ENCODE data around the gene IFRD1. TPM values are rescaled to one million over a fixed set of nuclear protein-coding genes. Genes with fewer than 3 reads are reported as not detected.
"Not testable (repeated sequence)": the region's sequence is repeated elsewhere in the genome, so short reads cannot be mapped to it uniquely, and the experiment has no call there.

The IFRD1 gene
- total RNA-seq, 2 experiments from 2014 or later, result 45.3 to 46.4 TPM

- H3K27ac Mint-ChIP-seq, result peak overlapping the region; percentile 99
- CTCF ChIA-PET, result interaction anchor here (1.1 to 2.3 kb wide), 3 partner anchors 11 to 45 kb away, joined by 3 to 5 read pairs (median 3); no protein-coding TSS in a partner anchor
- peak overlapping the region; percentile 95 for H3K4me3 Mint-ChIP-seq
- DNase-seq (peak; percentile 95), ATAC-seq (peak; percentile 77)
- H3K9me3 Mint-ChIP-seq (ENCODE audit: low read depth), result no peaks in the 10 kb centered on the region
- H3K4me1 Mint-ChIP-seq, result peaks cover 37% of the 10 kb centered on the region
- H3K36me3 Mint-ChIP-seq, result peaks cover 8% of the 10 kb centered on the region
- H3K27me3 Mint-ChIP-seq, result no peaks in the 10 kb centered on the region
Measured at GRCh38 chr7:112450807-112451761, 824 bp downstream of the IFRD1 start.

GRCh38 chr7:112452102-112452888, 2.0 kb downstream of the IFRD1 start:
- Mint-ChIP-seq H3K36me3 (peaks cover 8% of the 10 kb centered on the region), H3K27me3 (no peaks in the 10 kb centered on the region), H3K9me3 (ENCODE audit: low read depth) (no peaks in the 10 kb centered on the region), H3K4me3 (peak overlapping the region; percentile 95), H3K4me1 (peaks cover 37% of the 10 kb centered on the region), H3K27ac (peak overlapping the region; percentile 40)
- ATAC-seq (no peak), DNase-seq (no peak)
- CTCF ChIA-PET, result interaction anchor here (0.8 kb wide), 2 partner anchors 13 to 18 kb away, joined by 3 read pairs; no protein-coding TSS in a partner anchor

DNA sequence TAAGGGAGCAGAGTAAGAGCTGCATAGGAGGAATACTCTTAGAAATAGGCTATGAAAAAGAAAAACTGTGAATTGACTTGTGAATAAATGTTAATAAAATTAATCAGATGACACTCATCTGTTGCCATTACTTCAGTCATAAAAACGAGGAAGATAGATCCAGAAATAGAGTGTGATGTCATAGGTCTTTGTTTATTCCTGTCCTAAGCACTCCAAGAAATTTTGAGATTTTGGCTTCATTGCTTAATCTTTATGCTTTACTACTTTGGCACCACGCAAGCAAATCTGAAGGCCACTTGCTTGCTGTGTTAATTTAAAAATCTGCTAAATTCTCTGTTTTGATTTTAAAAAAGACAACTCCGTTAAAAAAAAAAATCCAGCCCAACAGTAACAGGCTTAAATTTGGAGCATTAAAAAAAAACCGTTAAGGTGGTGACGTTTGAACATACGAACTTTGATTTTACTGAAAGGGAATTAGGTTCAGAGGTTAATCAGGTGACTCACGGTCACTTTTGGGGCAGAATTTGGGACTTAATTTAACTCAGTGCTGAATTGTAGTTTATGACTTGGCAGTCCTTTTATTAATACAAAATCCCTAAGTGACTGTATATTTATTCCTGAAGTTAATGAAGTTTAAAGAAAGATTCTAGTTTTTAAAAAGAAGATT, 3.4 kb downstream of the IFRD1 start:
- Mint-ChIP-seq H3K27me3 (no peaks in the 10 kb centered on the region), H3K36me3 (peaks cover 14% of the 10 kb centered on the region), H3K9me3 (ENCODE audit: low read depth) (no peaks in the 10 kb centered on the region), H3K4me3 (no peak overlapping the region), H3K27ac (no peak overlapping the region), H3K4me1 (peaks cover 36% of the 10 kb centered on the region)
- DNase-seq, result no peak
- no peak for ATAC-seq
- CTCF ChIA-PET, result no interaction called here

GRCh38 chr7:112454191-112454590, 3.9 kb downstream of the IFRD1 start:
- CTCF ChIA-PET; H3K27me3 Mint-ChIP-seq; DNase-seq; H3K9me3 Mint-ChIP-seq (ENCODE audit: low read depth); ATAC-seq; H3K4me3 Mint-ChIP-seq; H3K27ac Mint-ChIP-seq: not testable (repeated sequence)
- Mint-ChIP-seq H3K36me3 (peaks cover 17% of the 10 kb centered on the region), H3K4me1 (peaks cover 30% of the 10 kb centered on the region)

DNA sequence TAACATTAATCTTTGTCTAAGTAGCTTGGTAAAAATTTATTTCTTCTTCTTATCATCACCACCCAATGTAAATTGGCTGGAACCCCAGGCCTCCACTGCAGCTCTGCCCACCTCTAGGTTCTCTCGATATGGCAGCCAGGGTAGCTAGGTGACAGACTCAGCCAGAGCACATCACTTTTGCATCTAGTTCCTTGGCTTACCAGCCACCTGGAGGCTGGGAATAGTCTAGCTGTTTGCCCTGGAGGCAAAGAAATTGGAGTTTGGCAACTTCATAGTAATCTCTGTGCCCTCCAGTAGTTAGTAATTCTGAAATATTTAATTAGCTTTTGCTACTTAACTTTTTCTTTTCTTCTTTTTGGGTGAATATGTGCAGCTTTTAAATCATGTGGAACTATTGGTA, 9.4 kb downstream of the IFRD1 start:
- CTCF ChIA-PET, result no interaction called here
- DNase-seq (no peak), ATAC-seq (no peak)
- Mint-ChIP-seq H3K27me3 (no peaks in the 10 kb centered on the region), H3K27ac (no peak overlapping the region), H3K4me1 (no peaks in the 10 kb centered on the region), H3K9me3 (ENCODE audit: low read depth) (no peaks in the 10 kb centered on the region), H3K4me3 (no peak overlapping the region), H3K36me3 (peaks cover 45% of the 10 kb centered on the region)

- Mint-ChIP-seq H3K9me3 (ENCODE audit: low read depth) (no peaks in the 10 kb centered on the region), H3K36me3 (peaks cover 43% of the 10 kb centered on the region), H3K27ac (no peak overlapping the region), H3K4me3 (no peak overlapping the region), H3K4me1 (no peaks in the 10 kb centered on the region), H3K27me3 (no peaks in the 10 kb centered on the region)
- no peak for DNase-seq
- CTCF ChIA-PET, result interaction anchor here (0.8 to 1.9 kb wide), 2 partner anchors 10 to 11 kb away, joined by 3 to 4 read pairs; no protein-coding TSS in a partner anchor
- no peak for ATAC-seq
Measured at GRCh38 chr7:112462236-112462635, 12.0 kb downstream of the IFRD1 start.

DNA sequence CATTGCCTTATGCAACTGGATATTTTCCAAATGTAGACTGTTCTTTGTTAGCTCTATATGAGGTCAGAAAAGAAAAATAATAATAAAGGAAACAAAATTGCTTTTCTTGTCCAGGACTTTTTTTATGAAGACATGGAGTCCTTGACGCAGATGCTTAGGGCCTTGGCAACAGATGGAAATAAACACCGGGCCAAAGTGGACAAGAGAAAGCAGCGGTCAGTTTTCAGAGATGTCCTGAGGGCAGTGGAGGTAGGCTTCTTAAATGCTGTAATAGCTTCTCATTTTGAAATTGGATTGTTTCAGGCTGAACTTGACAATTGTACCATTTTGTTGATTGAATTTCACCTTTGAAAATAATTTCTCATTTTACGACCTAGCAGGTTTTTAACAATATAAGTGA, 17.6 kb downstream of the IFRD1 start:
- no peak overlapping the region for H3K27ac Mint-ChIP-seq
- no peak overlapping the region for H3K4me3 Mint-ChIP-seq
- CTCF ChIA-PET, result interaction anchor here (0.7 to 1.6 kb wide), 4 partner anchors 10 to 705 kb away, joined by 3 read pairs; no protein-coding TSS in a partner anchor
- peaks cover 57% of the 10 kb centered on the region for H3K36me3 Mint-ChIP-seq
- DNase-seq (no peak), ATAC-seq (no peak)
- H3K4me1 Mint-ChIP-seq, result no peaks in the 10 kb centered on the region
- no peaks in the 10 kb centered on the region for H3K9me3 Mint-ChIP-seq (ENCODE audit: low read depth)
- no peaks in the 10 kb centered on the region for H3K27me3 Mint-ChIP-seq

GRCh38 chr7:112470194-112470593, 19.9 kb downstream of the IFRD1 start:
- no peaks in the 10 kb centered on the region for H3K4me1 Mint-ChIP-seq
- DNase-seq (no peak), ATAC-seq (no peak)
- no peaks in the 10 kb centered on the region for H3K27me3 Mint-ChIP-seq
- H3K36me3 Mint-ChIP-seq, result peaks cover 54% of the 10 kb centered on the region
- no peak overlapping the region for H3K4me3 Mint-ChIP-seq
- H3K9me3 Mint-ChIP-seq (ENCODE audit: low read depth), result no peaks in the 10 kb centered on the region
- CTCF ChIA-PET, result interaction anchor here (1.2 kb wide), 1 partner anchor 18 kb away, joined by 3 read pairs; no protein-coding TSS in a partner anchor
- H3K27ac Mint-ChIP-seq, result no peak overlapping the region

GRCh38 chr7:112476390-112477052, 26.3 kb downstream of the IFRD1 start:
- Mint-ChIP-seq H3K27me3 (no peaks in the 10 kb centered on the region), H3K27ac (no peak overlapping the region), H3K4me3 (no peak overlapping the region), H3K9me3 (ENCODE audit: low read depth) (no peaks in the 10 kb centered on the region), H3K4me1 (no peaks in the 10 kb centered on the region), H3K36me3 (peaks cover 39% of the 10 kb centered on the region)
- ATAC-seq (no peak), DNase-seq (no peak)
- CTCF ChIA-PET, result no interaction called here

- ATAC-seq (no peak), DNase-seq (no peak)
- CTCF ChIA-PET, result no interaction called here
- Mint-ChIP-seq H3K9me3 (ENCODE audit: low read depth) (no peaks in the 10 kb centered on the region), H3K36me3 (peaks cover 16% of the 10 kb centered on the region), H3K4me1 (peaks cover 2% of the 10 kb centered on the region), H3K27ac (no peak overlapping the region), H3K4me3 (no peak overlapping the region), H3K27me3 (no peaks in the 10 kb centered on the region)
Measured at GRCh38 chr7:112481121-112481736, 31.0 kb downstream of the IFRD1 start.

GRCh38 chr7:112481833-112482670, 31.8 kb downstream of the IFRD1 start:
- peaks cover 2% of the 10 kb centered on the region for H3K4me1 Mint-ChIP-seq
- no peak for ATAC-seq
- H3K4me3 Mint-ChIP-seq, result no peak overlapping the region

More at GRCh38 chr7:112481833-112482670, 31.8 kb downstream of the IFRD1 start:
- CTCF ChIA-PET, result no interaction called here
- no peak overlapping the region for H3K27ac Mint-ChIP-seq
- no peaks in the 10 kb centered on the region for H3K9me3 Mint-ChIP-seq (ENCODE audit: low read depth)
- H3K27me3 Mint-ChIP-seq, result no peaks in the 10 kb centered on the region
- no peak for DNase-seq
- peaks cover 11% of the 10 kb centered on the region for H3K36me3 Mint-ChIP-seq

Measured in activated CD8-positive, alpha-beta memory T cell treated with anti-CD3 and anti-CD28 coated beads, Interleukin-2, amount 10 ng/mL, durations not matched to agents 7 days and 5 days (primary cell).